Activated gamma-delta T cell (primary cell): ENCODE data around the gene FBXO44.
"Not testable (repeated sequence)": the region's sequence is repeated elsewhere in the genome, so short reads cannot be mapped to it uniquely, and the experiment has no call there.

Source experiments
- DNase-seq: peaks from one replicate; lab custom pipeline; 2025; lab: John Stamatoyannopoulos, UW

FBXO44 gene

DNA sequence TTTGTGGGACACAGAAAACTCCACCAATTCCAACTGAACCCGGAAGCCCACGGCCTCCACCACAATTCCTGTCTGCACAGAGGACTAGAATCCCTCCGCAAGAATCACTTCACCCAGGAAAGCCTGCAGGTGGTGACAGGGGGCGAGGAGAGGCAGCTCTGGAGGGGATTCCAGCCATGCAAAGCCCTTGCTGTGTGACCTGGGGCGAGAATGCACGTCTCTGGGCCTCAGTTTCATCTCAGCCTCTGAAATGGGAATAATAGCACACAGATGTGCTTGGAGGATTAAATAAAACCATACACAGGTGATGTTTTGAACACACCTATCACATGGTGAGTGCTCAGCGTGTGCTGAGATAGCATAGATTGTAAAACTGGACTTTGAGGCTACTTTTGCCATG is 14.6 kb upstream of the FBXO44 start:
- no peak for DNase-seq

DNA sequence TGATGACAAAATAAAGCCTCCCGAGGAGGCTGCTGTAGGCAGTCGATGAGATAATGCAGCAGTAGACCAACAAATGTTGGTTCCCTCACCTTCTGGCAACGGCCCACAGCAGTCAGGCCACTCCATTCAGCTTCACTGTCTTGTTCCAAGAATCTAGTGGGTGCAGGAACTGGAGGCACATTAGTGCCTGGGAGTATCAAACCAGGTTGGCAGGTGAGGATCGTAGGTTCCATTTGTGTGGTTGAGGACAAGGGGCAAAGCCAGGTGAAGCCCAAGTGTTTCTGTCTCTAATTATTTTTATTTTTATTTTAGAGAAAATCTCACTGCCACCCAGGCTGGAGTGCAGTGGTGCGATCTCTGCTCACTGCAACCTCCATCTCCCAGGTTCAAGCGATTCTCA is 13.7 kb upstream of the FBXO44 start:
- DNase-seq = no peak

DNA sequence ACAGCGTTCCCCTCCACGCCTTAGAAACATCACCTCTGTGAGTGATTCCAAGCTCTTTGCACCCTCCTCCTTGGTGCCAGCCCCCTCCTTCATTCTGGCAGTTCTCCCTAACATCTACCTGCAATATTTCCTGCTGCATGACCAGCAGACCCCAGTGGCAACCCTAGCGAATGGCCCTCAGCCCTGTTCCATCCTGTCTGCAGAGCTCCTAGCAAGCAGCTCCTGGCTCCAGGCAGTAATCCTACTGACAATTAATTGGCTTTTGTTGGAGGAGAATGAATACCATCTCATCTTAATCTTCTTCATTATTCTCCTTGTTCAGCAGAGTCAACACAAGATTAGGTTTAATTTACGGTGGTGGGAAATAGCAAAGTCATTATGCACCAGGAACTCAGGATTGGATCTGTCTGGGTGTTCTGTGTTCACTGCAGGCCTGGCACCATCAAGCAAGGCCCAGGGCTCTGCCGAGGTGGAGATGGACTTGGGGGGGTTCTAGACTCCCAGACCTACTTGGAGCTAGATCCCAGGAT is 12.8 kb upstream of the FBXO44 start:
- no peak for DNase-seq

DNA sequence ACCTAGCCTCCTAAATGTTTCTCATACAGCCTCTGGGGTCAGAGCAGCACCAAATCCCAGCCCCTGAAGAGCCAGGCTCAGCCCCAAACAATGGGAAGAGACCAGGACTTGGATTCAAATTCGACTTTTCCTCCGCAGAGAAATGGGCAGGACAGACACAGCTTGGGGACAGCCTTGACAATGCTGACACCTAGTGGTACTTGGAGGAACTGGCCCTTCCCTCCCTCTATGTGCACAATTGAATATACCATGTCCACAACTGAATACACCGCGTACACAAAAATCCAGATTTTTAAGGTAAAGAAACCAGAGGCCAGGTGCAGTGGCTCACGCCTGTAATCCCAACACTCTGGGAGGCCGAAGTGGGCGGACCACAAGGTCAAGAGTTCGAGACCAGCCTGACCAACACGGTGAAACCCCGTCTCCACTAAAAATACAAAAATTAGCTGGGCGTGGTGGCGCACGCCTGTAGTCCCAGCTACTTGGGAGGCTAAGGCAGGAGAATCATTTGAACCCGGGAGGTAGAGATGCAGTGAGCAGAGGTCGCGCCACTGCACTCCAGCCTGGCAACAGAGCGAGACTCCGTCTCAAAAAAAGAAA is 12.2 kb upstream of the FBXO44 start:
- not testable (repeated sequence) for DNase-seq

DNA sequence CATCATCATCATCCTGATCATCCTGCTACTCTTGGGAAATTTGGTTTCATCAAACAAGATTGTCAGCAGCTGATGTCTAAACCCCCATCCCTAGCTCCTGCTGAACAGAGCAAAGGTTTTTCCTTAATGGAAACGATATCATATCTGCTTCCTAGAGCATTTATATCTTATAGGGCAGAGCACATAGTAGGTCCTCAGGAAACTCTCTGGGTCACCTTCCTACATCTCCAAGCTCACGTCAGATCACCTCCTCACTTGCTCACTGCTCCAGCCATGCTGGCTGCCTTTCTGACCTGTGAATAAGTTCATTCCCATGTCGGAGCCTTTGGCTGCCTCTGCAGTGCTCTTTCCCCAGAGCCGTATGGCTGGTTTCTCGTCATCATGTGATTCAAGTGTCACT is 10.9 kb upstream of the FBXO44 start:
- DNase-seq = no peak

DNA sequence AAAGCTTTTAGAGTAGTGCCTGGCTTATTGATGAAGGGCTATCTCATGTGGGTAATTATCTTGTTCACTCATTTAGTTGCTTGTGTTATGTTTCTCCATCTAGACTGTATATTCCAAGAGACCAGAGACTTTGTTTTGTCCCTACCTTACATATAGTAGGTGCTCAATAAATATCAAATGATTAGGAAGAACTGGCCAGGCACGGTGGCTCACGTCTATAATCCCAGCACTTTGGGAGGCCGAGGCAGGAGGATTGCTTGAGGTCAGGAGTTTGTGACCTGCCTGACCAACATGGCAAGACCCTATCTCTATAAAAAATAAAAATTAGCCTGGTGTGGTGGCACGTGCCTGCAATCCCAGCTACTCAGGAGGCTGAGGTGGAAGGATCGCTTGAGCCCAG is 9.4 kb upstream of the FBXO44 start:
- no peak for DNase-seq

DNA sequence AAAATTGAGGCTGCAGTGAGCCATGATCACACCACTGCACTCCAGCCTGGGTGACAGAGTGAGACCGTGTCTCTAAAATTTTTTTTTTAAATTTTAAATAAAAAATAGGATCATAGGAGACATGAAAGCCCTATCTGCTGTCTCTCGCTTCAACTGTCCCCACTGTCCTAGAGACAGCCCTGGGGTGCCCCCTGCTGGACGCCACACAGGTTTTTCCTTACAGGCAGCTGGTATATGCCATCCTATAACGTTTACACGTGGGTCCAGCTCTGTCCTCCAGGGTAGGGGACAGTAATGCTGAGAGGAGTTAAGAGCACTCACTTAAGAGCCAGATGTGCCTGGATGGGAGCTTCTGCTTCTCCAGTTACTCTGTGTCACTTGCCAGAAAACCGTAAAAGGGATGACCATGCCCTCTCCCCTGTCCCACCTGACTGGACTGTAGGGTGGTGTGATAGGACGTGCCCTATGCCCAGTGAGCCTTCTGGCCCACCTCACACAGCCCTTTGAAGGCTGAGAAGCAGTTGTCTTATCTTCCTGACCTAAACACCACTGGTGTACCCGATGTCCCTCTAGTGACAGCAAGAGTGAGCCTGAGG is 8.9 kb upstream of the FBXO44 start:
- no peak for DNase-seq

DNA sequence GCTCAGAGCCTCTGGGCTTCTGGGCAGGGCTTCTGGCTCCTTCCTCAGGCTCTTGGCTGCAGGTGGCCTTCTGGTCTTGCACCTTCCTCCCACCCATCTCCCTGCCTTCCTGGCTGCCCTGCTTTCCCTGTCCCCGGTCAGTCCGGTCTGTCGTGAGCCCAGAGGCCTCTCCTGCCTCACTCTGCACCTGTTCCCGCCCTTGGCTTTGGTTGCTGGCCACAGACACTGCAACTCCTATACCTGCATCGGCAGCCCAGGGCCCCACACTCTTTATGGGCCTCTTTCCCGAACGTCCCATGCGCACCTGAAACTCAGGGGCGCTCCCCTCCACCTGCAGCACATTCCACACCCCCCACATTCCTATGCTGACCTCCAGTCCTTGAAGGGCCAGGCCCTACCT is 8.4 kb upstream of the FBXO44 start:
- no peak for DNase-seq

DNA sequence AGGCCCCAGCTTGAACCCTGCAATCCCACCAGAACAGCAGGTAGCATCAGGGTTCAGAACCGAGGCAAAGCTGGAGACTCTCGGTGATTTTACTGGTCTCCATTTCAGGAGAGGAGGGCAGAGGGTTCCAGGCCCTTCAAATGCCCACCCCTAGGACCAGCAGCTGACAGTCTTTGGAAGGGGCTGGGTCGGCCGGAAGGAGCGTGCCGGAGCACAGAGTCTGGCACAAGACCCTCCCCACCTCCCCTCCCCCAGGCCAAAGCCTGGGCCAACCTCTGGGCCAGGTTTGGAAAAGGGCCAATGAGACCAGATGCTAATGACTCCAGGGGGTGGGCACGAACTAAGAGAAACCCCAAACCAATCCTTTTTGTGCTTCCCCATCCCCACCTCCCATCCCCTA is 7.3 kb upstream of the FBXO44 start:
- no peak for DNase-seq

DNA sequence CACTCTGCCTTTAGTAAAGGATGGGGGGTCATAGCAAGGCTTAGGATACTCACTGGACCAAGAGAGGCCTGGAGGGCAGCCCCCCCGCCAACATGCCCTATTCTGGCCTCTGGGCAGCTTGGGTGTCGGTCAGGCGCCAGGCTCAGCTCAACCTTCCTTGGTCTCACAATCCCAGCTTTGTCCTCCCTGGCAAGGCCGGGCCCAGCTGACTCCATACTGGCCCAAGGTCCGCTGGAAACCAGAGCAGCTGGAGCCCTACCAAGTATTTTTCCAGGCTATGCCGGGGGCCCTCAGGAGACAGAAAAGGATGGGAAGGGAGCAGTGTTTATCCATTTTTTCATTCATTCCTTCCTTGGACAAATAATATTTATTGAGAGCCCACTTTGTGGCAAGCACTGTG is 6.6 kb upstream of the FBXO44 start:
- DNase-seq = no peak

DNA sequence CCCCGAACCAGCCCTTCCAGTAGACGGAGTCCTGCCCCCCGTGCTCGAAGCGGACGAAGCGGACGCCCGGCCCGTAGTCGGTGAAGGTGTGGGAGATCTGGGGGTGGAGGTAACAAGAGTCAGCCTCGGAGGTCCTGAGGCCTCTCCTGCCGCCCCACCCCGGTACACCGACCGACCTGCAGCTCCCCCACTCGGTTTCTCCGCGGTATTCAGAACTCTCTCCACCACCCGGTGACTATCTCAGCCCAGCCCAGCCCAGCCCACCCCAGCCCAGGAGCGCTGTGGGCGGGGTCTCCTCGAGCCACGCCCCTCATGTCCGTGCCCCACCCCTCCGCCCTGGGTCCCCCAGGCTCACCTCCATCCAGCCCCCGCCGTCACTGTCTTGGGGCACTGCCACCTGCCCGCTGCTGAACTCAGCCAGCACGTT is 5.9 kb upstream of the FBXO44 start:
- DNase-seq = no peak

DNA sequence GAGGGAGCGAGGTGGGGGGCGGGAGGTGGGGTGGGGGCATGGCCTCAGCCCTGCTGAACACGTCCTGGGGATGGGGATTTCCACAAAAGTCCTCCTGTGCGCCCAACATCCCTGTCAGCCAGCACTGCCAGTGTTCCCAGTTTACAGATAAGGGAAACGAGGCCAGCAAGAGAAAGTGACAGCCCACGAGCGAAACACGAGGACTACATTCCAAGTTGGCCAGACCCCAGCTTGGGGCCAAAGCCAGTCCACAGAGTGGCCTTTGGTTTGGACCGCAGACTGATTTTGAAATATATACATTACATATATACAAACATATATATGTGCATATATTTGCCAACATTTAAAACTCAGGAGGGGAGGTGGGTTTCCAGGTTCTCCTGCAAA is 5.4 kb upstream of the FBXO44 start:
- no peak for DNase-seq

DNA sequence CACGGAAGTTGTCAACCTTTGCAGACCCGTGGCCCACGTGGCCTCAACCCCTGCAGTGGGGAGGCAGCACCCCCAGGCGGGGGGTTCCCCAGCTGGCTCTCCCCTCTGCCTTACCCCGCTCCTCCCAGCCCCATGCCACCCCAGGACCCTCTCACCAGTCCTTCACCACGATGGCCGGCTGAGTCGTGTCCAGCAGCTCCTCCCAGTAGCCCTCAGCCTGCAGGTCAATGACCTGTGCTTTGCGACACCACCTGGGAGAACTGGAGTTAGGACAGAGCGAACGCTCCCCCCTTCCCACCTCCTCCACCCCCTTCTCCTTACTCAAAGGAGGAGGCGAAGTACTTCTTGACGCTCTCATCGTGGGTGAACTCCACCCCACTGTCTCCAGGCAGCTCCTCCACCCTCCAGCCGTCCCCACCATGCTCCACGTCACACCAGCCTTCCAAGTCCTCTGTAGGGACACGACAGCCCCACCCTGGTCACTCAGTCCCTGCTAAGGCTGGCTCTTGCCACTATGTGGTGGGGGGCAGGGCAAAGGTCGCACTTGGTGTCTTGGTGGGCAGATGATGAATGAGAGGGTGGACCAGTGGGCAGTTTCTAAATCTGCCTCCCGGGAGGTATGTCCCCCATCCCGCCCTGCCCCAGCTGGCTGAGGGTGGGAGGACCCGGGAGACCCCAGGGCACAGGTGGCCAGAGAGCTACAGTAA is 4.9 kb upstream of the FBXO44 start:
- DNase-seq = no peak

DNA sequence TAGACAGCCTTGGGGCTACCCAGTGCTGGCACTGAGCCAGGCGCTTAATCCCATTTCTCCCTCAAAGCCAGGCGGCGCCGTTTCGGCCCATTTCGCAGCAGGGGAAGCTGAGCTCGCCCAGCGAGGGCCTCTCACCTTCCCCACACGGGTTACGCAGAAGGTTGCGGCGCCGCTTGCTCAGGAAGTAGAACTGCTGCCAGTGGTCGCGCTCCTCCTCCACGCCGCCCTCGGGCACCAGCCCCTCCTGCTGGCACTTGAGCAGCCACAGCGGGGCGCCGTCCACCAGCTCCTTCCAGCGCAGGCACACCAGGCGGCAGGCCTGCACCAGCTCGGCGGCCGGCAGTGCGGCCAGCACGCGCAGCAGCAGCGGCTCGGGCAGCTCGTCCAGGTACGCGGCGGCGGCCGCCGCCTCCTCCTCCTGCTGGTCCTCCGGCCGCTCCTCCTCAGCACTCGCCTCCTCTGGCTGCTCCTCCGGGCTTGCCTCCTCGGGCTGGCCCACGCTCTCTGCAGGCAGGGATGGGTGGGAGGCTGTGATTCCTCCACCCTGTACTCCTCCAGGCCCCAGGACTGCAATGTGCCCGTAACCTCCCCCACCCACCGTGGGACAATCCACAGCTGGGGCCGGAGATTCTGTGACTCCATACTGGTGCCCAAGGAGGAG is 4.2 kb upstream of the FBXO44 start:
- DNase-seq = peak; percentile 81

DNA sequence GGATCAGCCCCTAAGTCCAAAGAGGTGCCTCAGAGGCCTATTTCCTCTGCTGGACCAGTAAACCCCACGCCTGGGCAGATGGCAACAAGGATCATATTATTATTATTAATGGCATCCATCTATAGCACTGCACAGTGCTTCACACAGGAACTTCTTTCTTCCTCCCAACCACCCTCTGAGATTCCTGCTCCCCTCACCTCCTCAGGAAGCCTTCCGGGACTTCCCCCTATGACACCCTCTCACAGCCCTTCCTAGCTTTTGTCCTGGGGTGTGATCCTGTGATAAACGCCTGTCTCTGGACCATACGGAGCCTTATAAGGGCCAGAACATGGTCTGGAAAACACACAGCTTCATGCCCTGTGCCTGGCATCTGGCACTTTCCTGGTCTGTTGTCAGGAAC is 3.7 kb upstream of the FBXO44 start:
- no peak for DNase-seq

DNA sequence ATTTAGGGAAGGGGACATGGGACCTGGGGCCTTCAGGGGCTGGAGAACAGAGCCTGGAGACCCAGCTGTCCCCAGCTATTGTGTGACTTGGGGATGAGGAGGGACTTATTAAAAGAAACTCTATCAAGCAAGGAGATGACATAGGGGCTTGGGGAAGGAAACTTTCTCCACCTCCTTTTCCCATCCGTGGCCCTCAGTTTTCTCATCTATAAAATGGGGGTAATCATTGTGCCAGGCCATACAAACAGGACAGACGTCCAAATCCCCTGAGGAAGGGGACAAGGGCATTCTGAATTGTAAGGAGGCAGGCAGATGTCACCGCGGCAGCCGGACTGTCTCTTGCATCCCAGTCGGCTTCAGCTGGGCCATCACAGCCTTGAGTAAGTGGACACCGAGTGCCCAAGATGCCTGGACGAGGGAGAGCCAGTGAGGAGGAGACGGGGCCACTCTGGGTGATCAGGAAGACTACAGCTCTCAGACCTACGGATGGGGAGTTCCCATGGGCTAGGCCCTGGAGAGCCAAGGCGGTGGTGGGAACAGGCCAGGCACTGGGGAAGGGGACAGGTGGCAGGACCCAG is 2.4 kb upstream of the FBXO44 start:
- DNase-seq = no peak

DNA sequence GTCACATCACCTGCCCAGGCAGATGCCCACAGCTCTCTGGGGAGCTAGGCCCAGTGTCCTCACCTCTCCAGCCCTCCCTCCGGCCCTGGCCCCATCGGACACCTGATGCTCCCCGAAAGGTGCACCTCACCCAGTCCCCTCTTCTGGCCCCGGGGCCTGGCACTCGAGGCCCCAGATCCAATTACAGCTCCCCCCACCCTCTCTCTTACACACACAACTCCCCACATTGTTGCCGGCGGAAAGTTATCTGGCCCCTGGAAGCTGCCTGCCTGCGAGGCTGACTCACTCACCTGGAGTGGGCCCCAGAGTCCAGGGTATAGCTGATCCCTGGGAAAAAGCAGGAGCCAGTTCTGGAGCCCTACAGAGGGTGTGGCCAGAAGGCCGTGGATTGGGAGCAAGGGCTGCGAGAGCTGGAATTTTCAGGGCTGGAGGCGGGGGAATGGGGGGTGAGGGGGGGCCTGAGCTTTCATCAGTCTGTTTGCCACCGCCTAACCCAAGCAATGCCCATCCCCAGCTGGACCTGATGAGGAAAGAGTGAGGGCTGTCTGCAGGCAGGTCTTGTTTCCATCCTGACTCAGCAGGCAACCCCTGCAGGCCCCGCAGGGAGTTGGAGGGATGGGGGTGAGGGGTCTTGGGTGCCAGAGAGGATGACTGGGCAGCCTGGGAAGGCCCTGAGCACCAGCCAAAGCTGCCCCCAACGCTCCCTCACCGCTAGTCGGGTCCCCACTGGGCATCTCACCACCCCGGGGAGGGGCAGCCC is 1.4 kb upstream of the FBXO44 start:
- no peak for DNase-seq

DNA sequence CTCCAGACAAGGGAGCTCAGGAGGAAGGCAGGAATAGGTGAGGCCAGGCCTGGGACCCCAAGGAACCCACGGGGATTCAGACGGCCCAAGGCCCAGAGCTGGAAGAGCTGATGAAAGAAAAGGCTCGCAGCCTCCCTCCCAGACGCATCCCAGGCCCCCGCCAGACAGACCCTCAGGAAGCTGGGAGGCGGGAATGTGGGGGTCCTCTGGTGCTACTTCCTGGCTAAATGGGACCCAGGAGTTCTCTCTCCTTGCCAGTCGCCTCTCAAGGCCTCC is 878 bp upstream of the FBXO44 start:
- no peak for DNase-seq

DNA sequence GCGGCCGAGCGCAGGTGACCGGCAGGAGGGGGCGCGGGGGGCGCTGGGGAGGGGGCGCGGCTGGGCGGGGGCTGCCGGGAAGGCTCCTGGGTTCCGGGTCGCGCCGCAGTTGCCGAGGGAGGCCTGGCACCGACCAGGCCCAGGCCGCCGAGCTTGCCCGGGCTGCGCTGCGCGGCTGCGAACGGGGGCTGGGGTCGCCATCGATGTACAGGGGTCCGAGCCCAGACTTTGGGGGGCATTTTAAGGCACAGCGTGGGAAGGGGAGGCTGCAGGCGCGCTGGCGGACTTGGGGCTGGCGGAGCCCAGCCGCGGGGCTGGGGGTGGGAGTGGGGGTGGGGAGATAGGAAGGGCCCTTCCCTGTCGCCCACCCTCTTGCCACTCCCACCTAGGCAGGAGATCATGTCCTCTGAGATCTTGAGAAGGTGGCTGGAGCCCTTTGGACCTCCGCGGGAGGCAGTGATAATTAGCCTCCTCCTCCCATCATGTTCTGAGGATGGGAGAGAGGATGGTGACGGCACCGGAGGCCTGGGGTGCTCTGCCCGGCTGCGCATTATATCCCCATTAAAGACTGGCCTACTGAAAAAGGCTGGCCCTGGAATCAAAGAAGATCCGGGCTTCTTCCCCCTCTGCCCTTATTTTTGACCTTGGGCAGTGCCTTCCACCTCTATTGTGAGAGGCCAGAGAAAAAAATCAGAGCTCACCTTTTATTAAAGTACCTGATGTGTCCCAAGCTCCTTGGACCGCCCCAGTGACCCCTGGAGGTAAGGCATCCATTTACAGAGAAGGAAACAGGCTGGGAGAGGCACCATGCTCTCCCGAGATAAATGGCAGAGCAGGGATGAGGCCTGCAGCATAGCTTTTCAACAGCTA is 497 bp downstream of the FBXO44 start:
- DNase-seq = no peak

DNA sequence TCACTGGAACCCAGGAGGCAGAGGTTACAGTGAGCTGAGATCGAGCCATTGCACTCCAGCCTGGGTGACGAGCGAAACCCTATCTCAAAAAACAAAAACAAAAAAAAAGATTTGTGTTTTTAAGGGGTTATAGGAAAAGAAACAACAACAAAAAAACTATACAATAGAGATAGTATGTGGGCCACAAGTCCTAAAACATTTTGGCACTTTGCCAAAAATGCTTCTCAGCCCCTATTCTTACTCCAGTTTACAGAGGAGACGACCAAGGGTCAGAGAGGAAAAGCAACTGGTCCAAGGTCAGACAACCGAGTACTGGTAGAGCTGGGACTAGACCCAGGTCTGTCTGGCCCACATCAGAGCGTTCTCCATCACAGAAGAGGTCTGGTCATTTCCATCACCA is 3.0 kb downstream of the FBXO44 start:
- no peak for DNase-seq

DNA sequence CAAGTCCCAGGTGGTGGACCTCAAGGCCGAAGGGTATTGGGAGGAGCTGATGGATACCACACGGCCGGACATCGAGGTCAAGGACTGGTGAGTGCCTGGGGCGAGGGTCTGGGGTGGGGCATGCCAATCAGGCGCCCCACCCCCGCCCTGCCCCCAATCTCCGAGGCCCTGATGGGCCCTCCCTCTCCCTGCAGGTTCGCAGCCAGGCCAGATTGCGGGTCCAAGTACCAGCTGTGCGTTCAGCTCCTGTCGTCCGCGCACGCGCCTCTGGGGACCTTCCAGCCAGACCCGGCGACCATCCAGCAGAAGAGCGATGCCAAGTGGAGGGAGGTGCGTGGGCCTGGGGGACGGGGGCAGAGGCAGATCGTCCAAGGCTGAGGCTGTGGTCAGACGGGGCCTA is 3.9 kb downstream of the FBXO44 start:
- DNase-seq = no peak
